GM12864 (cell line): ENCODE data around the gene INPP4A.

Experiments used
- DNase-seq: peaks from one replicate; pipeline ENCODE4 v3.0.0-alpha.2; 2011; ENCODE audit warnings: low read depth
- H3K4me3 ChIP-seq: 2 replicates; pipeline ENCODE4 v1.5.1; 2011; ENCODE audit warnings: mild to moderate bottlenecking, low read depth, low read length, control low read depth
- CTCF ChIP-seq: IDR thresholded peaks from 2 replicates; pipeline ENCODE4 v1.5.1; 2011; ENCODE audit warnings: low read depth, mild to moderate bottlenecking, moderate library complexity, low read length, control low read depth, inconsistent platforms; ENCODE audit errors: missing control alignments

Gene INPP4A

DNA sequence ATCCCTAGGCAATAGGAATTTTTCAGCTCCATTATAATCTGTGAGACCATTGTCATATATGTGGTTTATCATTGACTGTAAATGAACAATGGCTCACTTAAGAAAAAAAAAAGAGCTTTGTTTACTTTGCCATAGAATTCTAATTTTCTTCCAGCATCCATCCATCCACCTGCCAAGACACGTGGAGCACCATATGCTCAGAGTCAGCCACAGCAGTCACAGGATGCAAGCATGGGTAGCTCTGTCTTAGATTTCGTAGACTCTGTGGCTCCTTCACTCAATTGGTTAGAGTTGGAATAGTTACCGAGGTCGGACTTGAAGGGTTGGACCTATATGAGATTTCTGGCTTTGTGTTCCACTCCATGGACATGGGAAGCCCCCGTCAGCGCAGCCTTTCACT, 88.1 kb downstream of the INPP4A start:
- no peak for TF ChIP-seq CTCF
- H3K4me3 ChIP-seq: no peak overlapping the region
- DNase-seq: no peak

DNA sequence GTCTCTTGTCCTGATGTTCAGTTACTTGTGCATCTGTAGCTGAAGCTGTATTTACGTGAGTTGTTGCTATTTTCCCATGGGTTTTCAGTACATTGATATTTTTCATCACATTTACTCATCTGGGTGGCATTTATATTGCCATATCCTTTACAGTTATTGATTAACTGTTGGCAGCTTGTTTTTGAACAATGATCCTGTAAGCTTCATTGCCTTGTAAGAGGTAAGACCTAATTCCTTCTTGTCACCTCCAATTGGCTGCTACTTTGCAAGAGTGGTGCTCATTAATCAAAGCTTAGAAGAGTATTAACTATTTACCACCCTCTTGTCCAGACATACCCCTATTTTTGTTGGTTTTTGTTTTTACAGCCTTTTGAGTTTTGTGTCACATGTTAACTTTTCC, 88.9 kb downstream of the INPP4A start:
- H3K4me3 ChIP-seq: no peak overlapping the region
- DNase-seq: no peak
- TF ChIP-seq CTCF: no peak

DNA sequence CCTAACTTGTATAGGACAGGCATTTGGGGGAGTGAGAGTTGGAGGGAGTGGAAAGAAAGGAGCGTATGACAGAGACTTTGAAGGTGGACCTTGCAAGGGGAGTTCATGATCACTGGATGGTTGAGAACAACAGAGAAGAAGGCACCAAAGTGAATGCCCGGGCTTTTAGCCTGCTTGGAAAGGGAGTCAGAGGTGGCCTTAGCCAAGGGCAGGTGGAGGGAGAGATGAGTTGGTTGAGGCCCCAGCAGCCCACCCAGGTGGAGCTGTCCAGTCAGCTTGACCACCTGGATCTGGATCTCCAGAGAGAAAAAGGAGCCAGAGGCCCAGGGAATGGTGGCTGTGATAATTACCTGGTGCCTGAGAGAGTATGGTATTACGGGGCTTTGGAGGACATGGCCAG, 90.1 kb downstream of the INPP4A start:
- H3K4me3 ChIP-seq: no peak overlapping the region
- TF ChIP-seq CTCF: no peak
- DNase-seq: no peak

DNA sequence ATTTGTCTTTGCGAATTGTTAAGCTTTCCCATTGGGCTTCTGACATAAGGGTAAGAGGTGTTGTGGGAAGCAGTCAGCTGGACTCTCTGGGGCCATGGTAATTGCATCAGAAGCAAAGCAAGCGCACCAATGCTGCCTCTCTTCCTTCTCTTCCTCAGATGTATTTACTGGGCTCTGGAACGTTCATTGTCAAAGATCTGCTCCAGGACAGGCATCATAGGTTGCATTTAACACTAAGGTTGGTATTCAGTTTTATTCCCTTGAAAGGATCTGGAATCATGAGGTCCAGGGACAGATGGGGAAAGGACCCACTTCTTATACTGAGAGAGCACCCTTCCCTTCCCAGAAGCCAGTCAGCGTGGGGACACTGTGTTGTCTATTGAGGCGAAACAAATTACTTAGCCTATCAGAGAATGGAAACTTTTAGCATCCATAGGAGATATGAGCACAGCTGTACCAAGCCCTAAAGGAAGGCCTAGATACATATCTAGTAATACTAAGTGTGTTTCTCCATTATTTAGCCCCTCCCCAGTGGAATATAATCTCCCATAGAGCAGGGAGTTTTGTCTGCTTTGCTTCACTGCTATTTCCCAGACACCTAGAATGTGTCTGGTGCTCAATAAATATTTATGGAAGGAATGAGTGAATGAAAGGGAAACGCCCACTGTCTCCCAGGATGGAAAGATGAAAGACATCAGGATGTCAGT, 91.5 kb downstream of the INPP4A start:
- DNase-seq: no peak
- H3K4me3 ChIP-seq: no peak overlapping the region
- no peak for TF ChIP-seq CTCF

DNA sequence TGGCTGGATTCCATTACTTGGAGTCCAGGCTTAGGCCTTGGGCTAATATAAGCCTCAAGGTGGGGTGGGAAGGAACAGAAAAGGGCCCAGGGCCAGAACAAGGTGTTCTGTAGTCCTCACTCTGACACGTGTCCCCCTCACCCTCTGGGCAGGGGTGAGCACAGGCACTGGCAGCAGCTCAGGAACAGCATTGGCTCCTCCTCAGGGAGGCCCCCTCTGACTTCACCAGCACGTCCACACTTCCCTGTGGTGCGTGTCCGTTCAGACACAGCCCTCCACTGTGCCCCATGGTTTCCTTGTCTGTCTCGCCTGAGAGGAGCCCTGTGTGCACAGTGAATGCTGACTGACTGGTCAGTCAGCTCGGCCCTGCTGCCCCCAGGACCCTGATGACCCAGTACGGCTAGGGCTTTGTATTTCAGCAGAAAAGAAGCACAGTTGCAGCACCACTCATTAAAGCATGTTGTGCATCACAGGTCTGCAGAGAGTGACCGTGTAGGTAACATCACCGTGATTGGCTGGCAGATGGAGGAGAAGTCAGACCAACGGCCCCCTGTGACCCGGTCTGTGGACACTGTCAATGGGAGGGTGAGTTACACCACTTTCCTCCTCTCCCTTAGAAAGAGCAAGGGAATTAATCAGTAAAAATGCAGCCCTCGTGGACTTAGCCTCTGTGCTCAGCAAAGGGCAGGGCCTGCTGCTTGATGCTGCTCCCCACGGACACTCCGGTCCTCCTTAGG, 92.9 kb downstream of the INPP4A start:
- no peak for DNase-seq
- no peak for TF ChIP-seq CTCF
- H3K4me3 ChIP-seq: no peak overlapping the region

- DNase-seq: no peak
- no peak overlapping the region for H3K4me3 ChIP-seq
- no peak for TF ChIP-seq CTCF
Measured at GRCh38 chr2:98538280-98539041, 93.8 kb downstream of the INPP4A start.
